Measurements from ENCODE around the gene XYLT1. TPM values are rescaled to one million over a fixed set of nuclear protein-coding genes. Genes with fewer than 3 reads are reported as not detected.

XYLT1 gene
- total RNA-seq, 1 experiment from 2014 or later = 14.5 TPM

DNA sequence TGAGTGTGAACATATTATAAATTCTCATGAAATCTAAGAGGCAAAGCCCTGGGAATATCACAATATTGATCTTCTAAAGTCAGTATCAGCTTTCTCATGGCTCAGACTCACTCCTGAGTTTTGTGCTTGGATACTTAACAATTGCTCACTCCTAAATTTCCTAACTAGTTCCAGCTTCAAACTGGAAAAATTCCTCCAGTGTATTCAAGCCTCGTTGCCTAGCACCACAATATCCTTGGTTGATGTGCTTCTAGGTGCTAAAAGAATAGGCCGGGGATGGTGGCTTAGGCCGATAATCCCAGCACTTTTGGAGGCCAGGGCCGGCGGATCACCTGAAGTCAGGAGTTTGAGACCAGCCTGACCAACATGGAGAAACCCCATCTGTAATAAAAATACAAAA lies 62.5 kb downstream of the XYLT1 start:
- Histone ChIP-seq H2BK15ac (ENCODE audit: low read depth, low read length) (no peak overlapping the region), H3K56ac (ENCODE audit: insufficient read length, low read depth, low read length) (no peak overlapping the region), H3K4me2 (ENCODE audit: insufficient read depth, insufficient read length, low read length) (no peak overlapping the region), H2BK20ac (ENCODE audit: low read depth, low read length, poor library complexity, severe bottlenecking) (no peak overlapping the region), H3K27me3 (ENCODE audit: insufficient read depth, low read length) (no peaks in the 10 kb centered on the region), H3K9ac (ENCODE audit: extremely low read depth, insufficient read length, low read length) (no peak overlapping the region), H3K9me3 (ENCODE audit: control insufficient read depth, low read depth, low read length) (no peaks in the 10 kb centered on the region), H3K23me2 (ENCODE audit: insufficient read length, low read depth, low read length, poor library complexity, severe bottlenecking) (no peaks in the 10 kb centered on the region), H2BK5ac (ENCODE audit: insufficient read length, low read length) (no peak overlapping the region), H3K79me1 (ENCODE audit: insufficient read depth, low read depth, low read length, poor library complexity, severe bottlenecking) (no peaks in the 10 kb centered on the region), H3K18ac (ENCODE audit: insufficient read length, low read depth, low read length) (no peak overlapping the region), H4K91ac (ENCODE audit: insufficient read length, low read depth, low read length) (no peak overlapping the region), H3K27ac (ENCODE audit: insufficient read length, low read depth, low read length) (no peak overlapping the region), H2AFZ (ENCODE audit: low read length) (no peak overlapping the region), H2BK120ac (ENCODE audit: low read depth, low read length, poor library complexity, severe bottlenecking) (no peak overlapping the region), H3K23ac (ENCODE audit: insufficient read length, low read depth, low read length) (no peak overlapping the region), H3K4ac (ENCODE audit: low read depth, low read length) (no peak overlapping the region), H3T11ph (ENCODE audit: low read length) (no peak overlapping the region), H3K14ac (ENCODE audit: insufficient read depth, low read length) (no peak overlapping the region), H2AK5ac (ENCODE audit: insufficient read length, low read length) (no peak overlapping the region), H4K8ac (replicated peaks; ENCODE audit: insufficient read length, low read depth, low read length) (no peak overlapping the region), H4K5ac (ENCODE audit: insufficient read length, low read depth, low read length) (no peak overlapping the region), H2BK12ac (ENCODE audit: insufficient read length, low read depth, low read length) (no peak overlapping the region), H3K79me2 (ENCODE audit: insufficient read depth, low read length) (peaks cover 2% of the 10 kb centered on the region; the same call in 1 of the 2 replicates), H4K20me1 (ENCODE audit: control insufficient read depth, insufficient read depth, insufficient read length) (no peaks in the 10 kb centered on the region), H3K4me1 (ENCODE audit: insufficient read depth, low read length) (no peaks in the 10 kb centered on the region; the same call in 1 of the 2 replicates)
- H3K27me3 Mint-ChIP-seq (ENCODE audit: low read depth) = no peaks in the 10 kb centered on the region
- peaks cover 3 to 18% (median 6%) of the 10 kb centered on the region in 3 experiments; a peak in 6 of 7 replicates for H3K36me3 Mint-ChIP-seq (ENCODE audit: insufficient read depth in 1 of 3, low read depth in 3 of 3)
- WGBS (ENCODE audit: extremely low coverage, insufficient read length, low lambda C conversion rate) = no CpG with 5 or more reads among the region's 5 CpGs
- no peak for DNase-seq
- H3K4me1 Mint-ChIP-seq = peaks cover 35 to 49% of the 10 kb centered on the region in 2 experiments
- no peak overlapping the region for H3K27ac Mint-ChIP-seq
- peaks cover 2 to 4% of the 10 kb centered on the region in 2 experiments; a peak in 3 of 5 replicates for H3K9me3 Mint-ChIP-seq
- no peak overlapping the region for H3K4me3 Mint-ChIP-seq
- TF ChIP-seq, protein P1, sequence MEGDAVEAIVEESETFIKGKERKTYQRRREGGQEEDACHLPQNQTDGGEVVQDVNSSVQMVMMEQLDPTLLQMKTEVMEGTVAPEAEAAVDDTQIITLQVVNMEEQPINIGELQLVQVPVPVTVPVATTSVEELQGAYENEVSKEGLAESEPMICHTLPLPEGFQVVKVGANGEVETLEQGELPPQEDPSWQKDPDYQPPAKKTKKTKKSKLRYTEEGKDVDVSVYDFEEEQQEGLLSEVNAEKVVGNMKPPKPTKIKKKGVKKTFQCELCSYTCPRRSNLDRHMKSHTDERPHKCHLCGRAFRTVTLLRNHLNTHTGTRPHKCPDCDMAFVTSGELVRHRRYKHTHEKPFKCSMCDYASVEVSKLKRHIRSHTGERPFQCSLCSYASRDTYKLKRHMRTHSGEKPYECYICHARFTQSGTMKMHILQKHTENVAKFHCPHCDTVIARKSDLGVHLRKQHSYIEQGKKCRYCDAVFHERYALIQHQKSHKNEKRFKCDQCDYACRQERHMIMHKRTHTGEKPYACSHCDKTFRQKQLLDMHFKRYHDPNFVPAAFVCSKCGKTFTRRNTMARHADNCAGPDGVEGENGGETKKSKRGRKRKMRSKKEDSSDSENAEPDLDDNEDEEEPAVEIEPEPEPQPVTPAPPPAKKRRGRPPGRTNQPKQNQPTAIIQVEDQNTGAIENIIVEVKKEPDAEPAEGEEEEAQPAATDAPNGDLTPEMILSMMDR (conservative IDR thresholded peaks at IDR 0.05) = no peak

All from H9 (cell line).